Body of pancreas (tissue), 4 donors: ENCODE measurements around the gene ATP1A2. TPM values are rescaled to one million over a fixed set of nuclear protein-coding genes. Genes with fewer than 3 reads are reported as not detected.

ENCODE experiments used
- ATAC-seq: fragments of 150-250 bp; one replicate; pipeline ENCODE4 v1.9.1; 2016
- DNase-seq, 4 donors: peaks; one replicate each; pipeline ENCODE4 v3.0.0-alpha.2; 2019
- H3K27ac ChIP-seq, 4 donors: fragments of 200-600 bp; sonication (generic); 1 replicate in 3 of 4; 2 replicates in 1 of 4; pipeline versions ENCODE4 v1.5.1 to v1.6.1; 2016 to 2019; ENCODE audit warnings: mild to moderate bottlenecking in 1 of 4, mixed read lengths in 1 of 4, moderate library complexity in 1 of 4
- H3K27me3 ChIP-seq, 2 donors: fragments of 200-600 bp; sonication (generic); one replicate each; pipeline ENCODE4 v1.6.0; 2016; ENCODE audit warnings: mild to moderate bottlenecking in 1 of 2
- H3K36me3 ChIP-seq, 2 donors: fragments of 200-600 bp; sonication (generic); replicated peaks in 1 of 2; 2 replicates each; pipeline ENCODE4 v1.5.1; 2016; ENCODE audit warnings: low read depth in 2 of 2; ENCODE audit not compliant: insufficient read depth in 1 of 2
- H3K4me1 ChIP-seq: fragments of 200-600 bp; sonication (generic); one replicate; pipeline ENCODE4 v1.6.0; 2016
- H3K4me3 ChIP-seq, 2 donors: fragments of 200-600 bp; sonication (generic); 1 replicate in 1 of 2; 2 replicates in 1 of 2; pipeline ENCODE4 v1.5.1; 2016 to 2019
- H3K9me3 ChIP-seq, 3 donors: fragments of 200-600 bp; sonication (generic); 1 replicate in 2 of 3; 2 replicates in 1 of 3; pipeline ENCODE4 v1.5.1; 2016
- CTCF ChIP-seq, 7 experiments: fragments of 450-650 bp in 4 of 7; fragments of 200-600 bp in 3 of 7; sonication (generic) in 3 of 7; IDR thresholded peaks; one replicate each; pipeline ENCODE4 v1.5.1; 2016 to 2019; ENCODE audit warnings: antibody characterized with exemption in 7 of 7
- POLR2A ChIP-seq, 3 donors: fragments of 450-650 bp; IDR thresholded peaks; one replicate each; pipeline ENCODE4 v1.6.1; 2016; ENCODE audit warnings: antibody characterized with exemption in 3 of 3, mild to moderate bottlenecking in 2 of 3
- WGBS, 2 donors: methylation state at CpG; one replicate each; pipeline ENCODE4 v1.1.5; 2017; 5-methylcytosine and 5-hydroxymethylcytosine counted together
- intact Hi-C: fragments of 100-400 bp; cut with DNase I; formaldehyde crosslinking; loops from one replicate; pipeline ENCODE4 v1.15.1; 2023
- total RNA-seq, 2 donors: library from RNA; depleted of rRNA; stranded (reverse); fragments of >200 nt; gene quantifications; one replicate each; pipeline ENCODE4 v1.1.0, GENCODE V29; 2016

The ATP1A2 gene
- total RNA-seq, 2 donors from 2014 or later: 1.6 to 41.2 TPM

- H3K36me3 ChIP-seq: no peaks in the 10 kb centered on the region
- WGBS, 2 donors: 58 to 66% methylated on average over 5 of the region's 5 CpGs
- TF ChIP-seq POLR2A (IDR thresholded peaks at IDR 0.05) (no peak), CTCF (IDR thresholded peaks at IDR 0.05) (no peak)
- DNase-seq (no peak), ATAC-seq (no peak)
- no peaks in the 10 kb centered on the region for H3K9me3 ChIP-seq
- no peaks in the 10 kb centered on the region for H3K4me1 ChIP-seq
- H3K4me3 ChIP-seq: no peak overlapping the region
- intact Hi-C loops: no loop called here
- H3K27me3 ChIP-seq: no peaks in the 10 kb centered on the region
- H3K27ac ChIP-seq: no peak overlapping the region
These were observed 52.5 kb downstream of the ATP1A2 start for GRCh38 chr1:160168016-160168415.

GRCh38 chr1:160168609-160169369 lies 53.2 kb downstream of the ATP1A2 start:
- WGBS, 2 donors: 84 to 85% methylated on average over 13 of the region's 13 CpGs
- no peak for ATAC-seq
- intact Hi-C loops: no loop called here

GRCh38 chr1:160169553-160170399 lies 54.2 kb downstream of the ATP1A2 start:
- Histone ChIP-seq H3K27ac (no peak overlapping the region), H3K4me3 (no peak overlapping the region), H3K27me3 (no peaks in the 10 kb centered on the region), H3K4me1 (no peaks in the 10 kb centered on the region), H3K9me3 (no peaks in the 10 kb centered on the region), H3K36me3 (no peaks in the 10 kb centered on the region)
- WGBS, 2 donors: 54 to 67% methylated on average over 15 of the region's 15 CpGs
- DNase-seq (no peak), ATAC-seq (no peak)
- TF ChIP-seq POLR2A (IDR thresholded peaks at IDR 0.05) (no peak), CTCF (IDR thresholded peaks at IDR 0.05) (no peak)
- intact Hi-C loops: no loop called here

More at GRCh38 chr1:160168609-160169369, 53.2 kb downstream of the ATP1A2 start:
- H3K4me3 ChIP-seq: no peak overlapping the region
- H3K27ac ChIP-seq: no peak overlapping the region
- no peaks in the 10 kb centered on the region for H3K36me3 ChIP-seq
- no peaks in the 10 kb centered on the region for H3K27me3 ChIP-seq
- no peak for DNase-seq
- H3K4me1 ChIP-seq: no peaks in the 10 kb centered on the region
- H3K9me3 ChIP-seq: no peaks in the 10 kb centered on the region
- TF ChIP-seq CTCF (IDR thresholded peaks at IDR 0.05): no peak
- TF ChIP-seq POLR2A (IDR thresholded peaks at IDR 0.05): no peak

GRCh38 chr1:160171354-160171753 lies 55.8 kb downstream of the ATP1A2 start:
- intact Hi-C loops: no loop called here
- no peaks in the 10 kb centered on the region for H3K36me3 ChIP-seq
- no peak for TF ChIP-seq CTCF (IDR thresholded peaks at IDR 0.05)
- TF ChIP-seq POLR2A (IDR thresholded peaks at IDR 0.05): no peak
- 84 to 88% methylated on average over 4 of the region's 4 CpGs for WGBS, 2 donors
- H3K4me1 ChIP-seq: no peaks in the 10 kb centered on the region
- DNase-seq (no peak), ATAC-seq (no peak)
- no peaks in the 10 kb centered on the region for H3K27me3 ChIP-seq
- H3K9me3 ChIP-seq: no peaks in the 10 kb centered on the region
- no peak overlapping the region for H3K4me3 ChIP-seq
- H3K27ac ChIP-seq: no peak overlapping the region
